Neural cell (in vitro differentiated cells): ENCODE data around the gene FAM20C. TPM values are rescaled to one million over a fixed set of nuclear protein-coding genes. Genes with fewer than 3 reads are reported as not detected.

Experiments used
- H2AFZ ChIP-seq: fragments of 200-600, 300-800 bp; sonication (generic), shearing (Covaris generic); 2 replicates; pipeline ENCODE4 v1.6.0; 2014; ENCODE audit warnings: low read depth, mild to moderate bottlenecking, antibody characterized with exemption, low read length, moderate library complexity
- H3F3A ChIP-seq: fragments of 200-600 bp; shearing (Covaris generic); 2 replicates; pipeline ENCODE4 v1.6.1; 2016; ENCODE audit warnings: mild to moderate bottlenecking, moderate library complexity, mixed read lengths, antibody characterized with exemption, low read length; ENCODE audit not compliant: insufficient read depth, poor library complexity, severe bottlenecking
- H3K27ac ChIP-seq: fragments of 200-600, 300-800 bp; sonication (generic), shearing (Covaris generic); 2 replicates; pipeline ENCODE4 v1.5.1; 2014; ENCODE audit warnings: mild to moderate bottlenecking, low read length, moderate library complexity
- H3K27me3 ChIP-seq: fragments of 300-800, 200-600 bp; sonication (generic), shearing (Covaris generic); 2 replicates; pipeline ENCODE4 v1.6.0; 2014; ENCODE audit warnings: mild to moderate bottlenecking, low read depth, low read length, moderate library complexity; ENCODE audit not compliant: insufficient read depth
- H3K36me3 ChIP-seq: fragments of 300-800, 200-600 bp; sonication (generic), shearing (Covaris generic); 2 replicates; pipeline ENCODE4 v1.5.1; 2014; ENCODE audit warnings: mild to moderate bottlenecking, antibody characterized with exemption, low read length, moderate library complexity; ENCODE audit not compliant: insufficient read depth
- H3K4me2 ChIP-seq: fragments of 300-800, 200-600 bp; sonication (generic), shearing (Covaris generic); 2 replicates; pipeline ENCODE4 v1.6.0; 2014; ENCODE audit warnings: mild to moderate bottlenecking, low read length
- H3K4me3 ChIP-seq: fragments of 300-800, 200-600 bp; sonication (generic), shearing (Covaris generic); 2 replicates; pipeline ENCODE4 v1.5.1; 2014; ENCODE audit warnings: mild to moderate bottlenecking, low read length, moderate library complexity
- H3K79me2 ChIP-seq: fragments of 200-600 bp; shearing (Covaris generic); replicated peaks from 2 replicates; pipeline ENCODE4 v1.6.0; 2014; ENCODE audit warnings: mild to moderate bottlenecking, low read length, moderate library complexity; ENCODE audit not compliant: insufficient read depth
- H3K9ac ChIP-seq: fragments of 300-800, 200-600 bp; sonication (generic), shearing (Covaris generic); 2 replicates; pipeline ENCODE4 v1.6.1; 2016; ENCODE audit warnings: mild to moderate bottlenecking, low read length, mixed read lengths
- H3K9me2 ChIP-seq: fragments of 200-600 bp; shearing (Covaris generic); 2 replicates; pipeline ENCODE4 v1.6.1; 2016; ENCODE audit warnings: mild to moderate bottlenecking, low read length, mixed read lengths; ENCODE audit not compliant: insufficient read depth
- H3K9me3 ChIP-seq: fragments of 200-600, 300-800 bp; sonication (generic), shearing (Covaris generic); 2 replicates; pipeline ENCODE4 v1.6.1; 2016; ENCODE audit warnings: mild to moderate bottlenecking, mixed run types, low read length, moderate library complexity, mixed read lengths
- H4K20me1 ChIP-seq: fragments of 200-600 bp; shearing (Covaris generic); 2 replicates; pipeline ENCODE4 v1.6.1; 2016; ENCODE audit warnings: mild to moderate bottlenecking, mixed run types; ENCODE audit not compliant: insufficient read depth
- CTCF ChIP-seq: fragments of 450-650 bp; IDR thresholded peaks from 2 replicates; pipeline ENCODE4 v1.5.1; 2014; ENCODE audit warnings: antibody characterized with exemption, mild to moderate bottlenecking, moderate library complexity; ENCODE audit not compliant: poor library complexity, severe bottlenecking
- EP300 ChIP-seq: fragments of 450-650 bp; conservative IDR thresholded peaks from 2 replicates; pipeline ENCODE4 v1.6.1; 2014; ENCODE audit warnings: antibody characterized with exemption, mild to moderate bottlenecking, moderate library complexity; ENCODE audit not compliant: poor library complexity, severe bottlenecking
- EZH2 ChIP-seq: fragments of 200-600, 300-800 bp; shearing (Covaris generic), sonication (generic); IDR thresholded peaks from 2 replicates; pipeline ENCODE4 v1.6.1; 2014; ENCODE audit warnings: antibody characterized with exemption, low read length, borderline replicate concordance, mild to moderate bottlenecking; ENCODE audit not compliant: insufficient read depth, poor library complexity, severe bottlenecking
- MXI1 ChIP-seq: fragments of 450-650 bp; conservative IDR thresholded peaks from 2 replicates; pipeline ENCODE4 v1.6.1; 2014; ENCODE audit warnings: antibody characterized with exemption, mild to moderate bottlenecking; ENCODE audit not compliant: poor library complexity, severe bottlenecking
- POLR2AphosphoS5 ChIP-seq: IDR thresholded peaks from 2 replicates; pipeline ENCODE4 v1.6.1; 2012
- RAD21 ChIP-seq: fragments of 450-650 bp; conservative IDR thresholded peaks from 2 replicates; pipeline ENCODE4 v1.6.1; 2014; ENCODE audit warnings: antibody characterized with exemption, mild to moderate bottlenecking, moderate library complexity
- REST ChIP-seq: IDR thresholded peaks from 2 replicates; pipeline ENCODE4 v1.6.1; 2012; ENCODE audit warnings: borderline replicate concordance
- SMC3 ChIP-seq: fragments of 450-650 bp; conservative IDR thresholded peaks from 2 replicates; pipeline ENCODE4 v1.6.1; 2014; ENCODE audit warnings: antibody characterized with exemption, mild to moderate bottlenecking, moderate library complexity; ENCODE audit not compliant: poor library complexity
- TAF1 ChIP-seq: IDR thresholded peaks from 2 replicates; pipeline ENCODE4 v1.6.1; 2012; ENCODE audit warnings: low read depth
- polyA plus RNA-seq: library from polyadenylated mRNA; depleted of rRNA; stranded (reverse); fragments of >200 nt; gene quantifications from 2 replicates; pipeline ENCODE4 v1.2.3, GENCODE V29; 2014

Gene FAM20C
- polyA plus RNA-seq, 1 donor from 2014 or later: 22.7 TPM

GRCh38 chr7:289756-290553 lies 97.6 kb downstream of the FAM20C start, which contains the start of gene FOXL3:
FOXL3 (plus strand) TSS chr7:290170; CDS start chr7:290170, 0 bp downstream.
- H3K9ac ChIP-seq: no peak within 1 kb of the TSS
- H3K27ac ChIP-seq: no peak within 1 kb of the TSS
- no peak within 1 kb of the TSS for H2AFZ ChIP-seq
- H3K27me3 ChIP-seq: peaks cover 35% of the 10 kb centered on the region
- H4K20me1 ChIP-seq: no peaks in the 10 kb centered on the region
- no peaks in the 10 kb centered on the region for H3K9me2 ChIP-seq
- H3K36me3 ChIP-seq: no peaks in the 10 kb centered on the region
- TF ChIP-seq SMC3: no peak
- no peak for TF ChIP-seq TAF1
- TF ChIP-seq MXI1: no peak
- TF ChIP-seq CTCF: no peak
- TF ChIP-seq REST: no peak
- TF ChIP-seq EP300: no peak
- TF ChIP-seq POLR2AphosphoS5: no peak
- no peak for TF ChIP-seq EZH2
- no peak for TF ChIP-seq RAD21
- H3K79me2 ChIP-seq: no peaks in the 10 kb centered on the region
- no peak within 1 kb of the TSS for H3K4me2 ChIP-seq
- H3K9me3 ChIP-seq: no peaks in the 10 kb centered on the region
- H3F3A ChIP-seq: no peaks in the 10 kb centered on the region
- peak within 1 kb of the TSS; percentile 28 for H3K4me3 ChIP-seq

GRCh38 chr7:290554-291372 lies 98.4 kb downstream of the FAM20C start:
- Histone ChIP-seq H3K9me3 (no peaks in the 10 kb centered on the region), H3K9ac (no peak overlapping the region), H3K4me3 (peak overlapping the region; percentile 28), H3K36me3 (no peaks in the 10 kb centered on the region), H3K79me2 (no peaks in the 10 kb centered on the region), H3K4me2 (no peak overlapping the region), H4K20me1 (no peaks in the 10 kb centered on the region), H3K9me2 (no peaks in the 10 kb centered on the region), H2AFZ (no peak overlapping the region), H3F3A (no peaks in the 10 kb centered on the region), H3K27me3 (peaks cover 35% of the 10 kb centered on the region), H3K27ac (no peak overlapping the region)
- TF ChIP-seq POLR2AphosphoS5 (no peak), TAF1 (no peak), REST (no peak), SMC3 (no peak), CTCF (no peak), MXI1 (no peak), EP300 (no peak), RAD21 (no peak), EZH2 (no peak)
